Measurements from ENCODE around the gene AADAT.

AADAT gene

GRCh38 chr4:170089668-170090351 lies at the start of gene AADAT:
Gene AADAT (minus strand): TSS chr4:170089956. CDS start chr4:170089690, 266 bp downstream.
- H3K36me3 ChIP-seq, result peaks cover 0 to 33% (median 27%) of the 10 kb centered on the region in 11 experiments; a peak in 16 of 22 replicates
- peak within 1 kb of the TSS; percentile 73 to 93 (median 87); a peak in 21 of 22 replicates for H3K9ac ChIP-seq
- no peaks in the 10 kb centered on the region for H4K20me1 ChIP-seq
- H3K4me3 ChIP-seq, result peak within 1 kb of the TSS; percentile 60 to 80 (median 73)
- peaks cover 0 to 5% (median 0%) of the 10 kb centered on the region in 11 experiments; a peak in 1 of 22 replicates for H3K27me3 ChIP-seq
- peak within 1 kb of the TSS in 10 of 11 experiments; percentile 28 to 91 (median 87); a peak in 19 of 22 replicates for H3K27ac ChIP-seq
- no peak for TF ChIP-seq Cebpa-rat (IDR thresholded peaks at IDR 0.05)
- peaks cover 0 to 13% (median 0%) of the 10 kb centered on the region in 11 experiments; a peak in 4 of 22 replicates for H3K9me3 ChIP-seq (replicated peaks in 1 of 11)
- H3K4me1 ChIP-seq, result peaks cover 7 to 29% (median 17%) of the 10 kb centered on the region in 10 experiments; a peak in 19 of 20 replicates
- peak within 1 kb of the TSS; percentile 81 to 98 (median 90) for H3K4me2 ChIP-seq

GRCh38 chr4:170138580-170139194 lies 48.9 kb upstream of the AADAT start:
- H3K9me3 ChIP-seq (replicated peaks in 1 of 11), result peaks cover 5 to 14% (median 10%) of the 10 kb centered on the region in 11 experiments
- no peak for TF ChIP-seq Cebpa-rat (IDR thresholded peaks at IDR 0.05)
- H3K9ac ChIP-seq, result no peak overlapping the region
- H3K4me1 ChIP-seq, result no peaks in the 10 kb centered on the region
- no peaks in the 10 kb centered on the region for H3K36me3 ChIP-seq
- no peak overlapping the region for H3K27ac ChIP-seq
- H3K4me3 ChIP-seq, result no peak overlapping the region
- H3K27me3 ChIP-seq, result no peaks in the 10 kb centered on the region
- no peaks in the 10 kb centered on the region for H4K20me1 ChIP-seq
- peak overlapping the region in 2 of 11 experiments; percentile 5 to 52; a peak in 1 of 22 replicates for H3K4me2 ChIP-seq

GRCh38 chr4:170137927-170138326 lies 48.2 kb upstream of the AADAT start:
- H3K9ac ChIP-seq, result no peak overlapping the region
- no peak overlapping the region for H3K4me2 ChIP-seq
- H3K4me3 ChIP-seq, result no peak overlapping the region
- H3K4me1 ChIP-seq, result no peaks in the 10 kb centered on the region
- H3K27ac ChIP-seq, result no peak overlapping the region
- H3K27me3 ChIP-seq, result no peaks in the 10 kb centered on the region
- no peaks in the 10 kb centered on the region for H3K36me3 ChIP-seq
- H4K20me1 ChIP-seq, result no peaks in the 10 kb centered on the region
- peaks cover 13 to 22% (median 17%) of the 10 kb centered on the region in 11 experiments for H3K9me3 ChIP-seq (replicated peaks in 1 of 11)
- TF ChIP-seq Cebpa-rat (IDR thresholded peaks at IDR 0.05), result no peak

- H4K20me1 ChIP-seq, result no peaks in the 10 kb centered on the region
- no peak overlapping the region for H3K4me2 ChIP-seq
- H3K4me1 ChIP-seq, result no peaks in the 10 kb centered on the region
- H3K36me3 ChIP-seq, result no peaks in the 10 kb centered on the region
- peaks cover 18 to 26% (median 22%) of the 10 kb centered on the region in 11 experiments for H3K9me3 ChIP-seq (replicated peaks in 1 of 11)
- H3K27me3 ChIP-seq, result no peaks in the 10 kb centered on the region
- no peak overlapping the region for H3K27ac ChIP-seq
- no peak overlapping the region for H3K4me3 ChIP-seq
- TF ChIP-seq Cebpa-rat (IDR thresholded peaks at IDR 0.05), result no peak
- H3K9ac ChIP-seq, result no peak overlapping the region
Measured at GRCh38 chr4:170137466-170137865, 47.7 kb upstream of the AADAT start.

- Histone ChIP-seq H4K20me1 (no peaks in the 10 kb centered on the region), H3K4me2 (no peak overlapping the region), H3K9me3 (replicated peaks in 1 of 11) (peaks cover 26 to 37% (median 31%) of the 10 kb centered on the region in 11 experiments), H3K27me3 (no peaks in the 10 kb centered on the region), H3K4me3 (no peak overlapping the region), H3K27ac (no peak overlapping the region), H3K36me3 (no peaks in the 10 kb centered on the region), H3K9ac (no peak overlapping the region), H3K4me1 (no peaks in the 10 kb centered on the region)
- no peak for TF ChIP-seq Cebpa-rat (IDR thresholded peaks at IDR 0.05)
Measured at GRCh38 chr4:170134821-170135220, 45.1 kb upstream of the AADAT start.

- Histone ChIP-seq H3K36me3 (no peaks in the 10 kb centered on the region), H3K9ac (no peak overlapping the region), H3K9me3 (replicated peaks in 1 of 11) (peaks cover 16 to 37% (median 25%) of the 10 kb centered on the region in 11 experiments), H3K27me3 (no peaks in the 10 kb centered on the region), H3K4me1 (peaks cover 0 to 6% (median 4%) of the 10 kb centered on the region in 10 experiments; a peak in 5 of 20 replicates), H4K20me1 (no peaks in the 10 kb centered on the region), H3K4me2 (no peak overlapping the region), H3K27ac (no peak overlapping the region), H3K4me3 (no peak overlapping the region)
- no peak for TF ChIP-seq Cebpa-rat (IDR thresholded peaks at IDR 0.05)
Measured at GRCh38 chr4:170128219-170128804, 38.6 kb upstream of the AADAT start.

- Histone ChIP-seq H3K9me3 (replicated peaks in 1 of 11) (peaks cover 11 to 31% (median 19%) of the 10 kb centered on the region in 11 experiments), H3K4me3 (no peak overlapping the region), H3K9ac (no peak overlapping the region), H3K27me3 (no peaks in the 10 kb centered on the region), H3K4me2 (no peak overlapping the region), H3K36me3 (no peaks in the 10 kb centered on the region), H3K4me1 (peaks cover 0 to 6% (median 4%) of the 10 kb centered on the region in 10 experiments; a peak in 5 of 20 replicates), H4K20me1 (no peaks in the 10 kb centered on the region), H3K27ac (no peak overlapping the region)
- TF ChIP-seq Cebpa-rat (IDR thresholded peaks at IDR 0.05), result no peak
Measured at GRCh38 chr4:170127758-170128157, 38.0 kb upstream of the AADAT start.

- H3K27me3 ChIP-seq, result no peaks in the 10 kb centered on the region
- no peak for TF ChIP-seq Cebpa-rat (IDR thresholded peaks at IDR 0.05)
- 0 out of 22 replicates have a peak overlapping the region, but pooled peaks of 1 of the 11 experiments have one; percentile 18 for H3K4me2 ChIP-seq
- no peak overlapping the region for H3K27ac ChIP-seq
- no peaks in the 10 kb centered on the region for H4K20me1 ChIP-seq
- peaks cover 0 to 6% (median 4%) of the 10 kb centered on the region in 10 experiments; a peak in 5 of 20 replicates for H3K4me1 ChIP-seq
- peaks cover 0 to 16% (median 6%) of the 10 kb centered on the region in 11 experiments; a peak in 10 of 22 replicates for H3K9me3 ChIP-seq (replicated peaks in 1 of 11)
- H3K9ac ChIP-seq, result no peak overlapping the region
- H3K36me3 ChIP-seq, result no peaks in the 10 kb centered on the region
- no peak overlapping the region for H3K4me3 ChIP-seq
Measured at GRCh38 chr4:170124406-170124805, 34.6 kb upstream of the AADAT start.

GRCh38 chr4:170122252-170122651 lies 32.5 kb upstream of the AADAT start:
- no peak overlapping the region for H3K27ac ChIP-seq
- peaks cover 0 to 6% (median 4%) of the 10 kb centered on the region in 10 experiments; a peak in 5 of 20 replicates for H3K4me1 ChIP-seq
- H3K9me3 ChIP-seq (replicated peaks in 1 of 11), result peaks cover 0 to 10% (median 3%) of the 10 kb centered on the region in 11 experiments; a peak in 2 of 22 replicates
- no peak overlapping the region for H3K4me3 ChIP-seq
- H3K9ac ChIP-seq, result no peak overlapping the region
- H3K4me2 ChIP-seq, result no peak overlapping the region
- H3K36me3 ChIP-seq, result no peaks in the 10 kb centered on the region
- no peaks in the 10 kb centered on the region for H3K27me3 ChIP-seq
- no peak for TF ChIP-seq Cebpa-rat (IDR thresholded peaks at IDR 0.05)
- H4K20me1 ChIP-seq, result no peaks in the 10 kb centered on the region
